CD4-positive, alpha-beta memory T cell (primary cell): ENCODE measurements around the gene GP1BB. TPM values are rescaled to one million over a fixed set of nuclear protein-coding genes. Genes with fewer than 3 reads are reported as not detected.

Experiments
- CTCF ChIA-PET: fragments of 350-600 bp; sonication (Branson Sonifier 250); formaldehyde crosslinking; loops from one replicate; lab custom pipeline; 2021; ENCODE audit warnings: inconsistent platforms; ENCODE audit not compliant: partially characterized antibody; lab: Charles Lee
- POLR2A ChIA-PET: fragments of 350-600 bp; sonication (Branson Sonifier 250); formaldehyde crosslinking; loops from one replicate; lab custom pipeline; 2021; ENCODE audit not compliant: partially characterized antibody; lab: Charles Lee
- DNase-seq, 5 donors: peaks; one replicate each; pipeline versions ENCODE4 v3.0.0 to v3.0.0-alpha.2; 2020 to 2022; ENCODE audit warnings: mixed read lengths in 1 of 5
- H3K27ac ChIP-seq: one replicate; pipeline ENCODE4 v1.7.0; 2013; ENCODE audit warnings: low read depth, low read length
- H3K27me3 ChIP-seq: 2 replicates; pipeline ENCODE4 v1.7.0; 2013; ENCODE audit warnings: mild to moderate bottlenecking, low read length, moderate library complexity; ENCODE audit not compliant: insufficient read depth
- H3K36me3 ChIP-seq: 2 replicates; pipeline ENCODE4 v1.7.0; 2013; ENCODE audit warnings: mild to moderate bottlenecking, low read length, moderate library complexity; ENCODE audit not compliant: insufficient read depth
- H3K4me1 ChIP-seq: 2 replicates; pipeline ENCODE4 v1.7.0; 2013; ENCODE audit warnings: mild to moderate bottlenecking, low read length, moderate library complexity; ENCODE audit not compliant: insufficient read depth
- H3K4me3 ChIP-seq, 2 donors: one replicate each; pipeline ENCODE4 v1.7.0; 2013; ENCODE audit warnings: low read length in 2 of 2, mild to moderate bottlenecking in 1 of 2
- H3K9me3 ChIP-seq, 2 donors: one replicate each; pipeline ENCODE4 v1.7.0; 2013; ENCODE audit warnings: low read length in 2 of 2, control low read depth in 1 of 2; ENCODE audit not compliant: control insufficient read depth in 1 of 2
- H3K27ac Mint-ChIP-seq, 7 donors: one replicate each; pipeline ENCODE4 v1.8.0; 2020 to 2021; ENCODE audit warnings: mixed read lengths in 7 of 7, mild to moderate bottlenecking in 6 of 7, inconsistent platforms in 3 of 7, moderate library complexity in 3 of 7
- H3K27me3 Mint-ChIP-seq, 2 donors: one replicate each; pipeline ENCODE4 v1.8.0; 2020 to 2021; ENCODE audit warnings: mixed read lengths in 2 of 2
- H3K36me3 Mint-ChIP-seq, 2 donors: one replicate each; pipeline ENCODE4 v1.8.0; 2020 to 2021; ENCODE audit warnings: mixed read lengths in 2 of 2, inconsistent platforms in 1 of 2, mild to moderate bottlenecking in 1 of 2
- H3K4me1 Mint-ChIP-seq, 4 donors: one replicate each; pipeline ENCODE4 v1.8.0; 2020 to 2021; ENCODE audit warnings: mixed read lengths in 4 of 4, mild to moderate bottlenecking in 1 of 4
- H3K4me3 Mint-ChIP-seq, 8 donors: one replicate each; pipeline ENCODE4 v1.8.0; 2020 to 2021; ENCODE audit warnings: mixed read lengths in 8 of 8, mild to moderate bottlenecking in 7 of 8, moderate library complexity in 6 of 8, inconsistent platforms in 3 of 8
- H3K9me3 Mint-ChIP-seq, 8 donors: one replicate each; pipeline ENCODE4 v1.8.0; 2020 to 2021; ENCODE audit warnings: mixed read lengths in 8 of 8, mild to moderate bottlenecking in 5 of 8, inconsistent platforms in 3 of 8, moderate library complexity in 1 of 8
- intact Hi-C: fragments of 100-400 bp; cut with micrococcal nuclease; formaldehyde crosslinking; loops from one replicate; pipeline ENCODE4 v1.15.1; 2023
- polyA plus RNA-seq, 2 donors: library from polyadenylated mRNA; unstranded; fragments of 300-500 nt; fragmentation: Illumina TruSeq; gene quantifications; one replicate each; pipeline ENCODE4 v1.2.3, GENCODE V29; 2021
- total RNA-seq, 2 experiments: library from RNA; stranded (reverse); gene quantifications; one replicate each; pipeline ENCODE4 v1.2.3, GENCODE V29; 2021

GP1BB gene
- total and polyA plus RNA-seq, 4 experiments from 2014 or later, result not detected

DNA sequence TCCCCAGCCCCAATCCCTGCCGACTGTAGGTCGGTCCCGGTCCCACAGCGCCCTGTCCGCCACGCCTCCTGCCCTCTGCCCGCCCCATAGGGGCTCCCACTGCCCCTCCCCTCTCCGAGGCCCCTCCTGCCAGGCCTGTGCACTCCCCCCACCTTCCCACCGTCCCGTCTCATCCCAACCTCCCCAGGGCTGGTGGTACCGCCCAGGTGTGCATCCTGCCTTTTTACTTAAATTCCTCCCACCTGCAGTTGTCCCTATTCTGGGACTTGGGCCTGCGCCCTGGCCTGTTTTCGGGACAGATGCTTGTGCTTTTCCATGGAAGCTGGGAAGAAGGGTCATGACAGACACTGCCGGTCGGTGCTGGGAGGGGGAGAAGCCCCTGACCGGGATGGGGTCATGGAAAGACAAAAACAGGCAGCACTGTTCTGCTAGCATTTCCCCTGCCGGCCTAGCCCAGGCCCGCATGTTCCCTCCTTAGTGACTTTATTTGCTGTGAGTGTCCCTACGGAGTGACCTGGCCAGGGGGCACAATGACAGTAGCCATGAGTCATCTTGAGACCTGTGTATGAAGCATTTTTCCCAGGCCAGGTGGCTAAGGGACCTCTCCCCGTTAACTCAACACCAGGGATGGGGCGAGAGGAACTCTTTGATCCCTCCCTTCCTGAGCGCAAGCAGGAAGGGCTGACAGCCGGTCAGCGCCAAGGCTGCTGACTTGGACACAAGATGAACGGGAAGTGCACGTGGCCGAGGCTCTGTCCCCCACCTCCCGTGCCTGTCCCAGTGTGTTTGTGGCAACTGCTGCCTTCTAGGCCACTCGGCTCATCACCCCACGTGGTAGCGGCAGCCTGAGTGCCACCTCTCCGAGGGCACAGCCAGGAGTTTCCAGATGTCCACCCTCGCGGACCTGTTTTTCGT is 44.3 kb downstream of the GP1BB start:
- intact Hi-C loops, result no loop called here
- POLR2A ChIA-PET, result no interaction called here
- H3K36me3 Mint-ChIP-seq, result no peaks in the 10 kb centered on the region
- peaks cover 3 to 14% (median 10%) of the 10 kb centered on the region in 4 donors for H3K4me1 Mint-ChIP-seq
- Histone ChIP-seq H3K9me3 (no peaks in the 10 kb centered on the region), H3K27ac (no peak overlapping the region), H3K4me3 (no peak overlapping the region), H3K27me3 (peaks cover 26% of the 10 kb centered on the region), H3K36me3 (no peaks in the 10 kb centered on the region), H3K4me1 (peaks cover 19% of the 10 kb centered on the region)
- H3K27me3 Mint-ChIP-seq, result peaks cover 41 to 55% of the 10 kb centered on the region in 2 donors
- CTCF ChIA-PET, result interaction anchor here (0.8 kb wide), 1 partner anchor 11 kb away, joined by 3 read pairs; no protein-coding TSS in a partner anchor
- peak overlapping the region in 1 of 7 donors; percentile 35 for H3K27ac Mint-ChIP-seq
- no peak for DNase-seq
- H3K9me3 Mint-ChIP-seq, result no peaks in the 10 kb centered on the region
- H3K4me3 Mint-ChIP-seq, result peak overlapping the region in 5 of 8 donors; percentile 17 to 55 (median 47)

DNA sequence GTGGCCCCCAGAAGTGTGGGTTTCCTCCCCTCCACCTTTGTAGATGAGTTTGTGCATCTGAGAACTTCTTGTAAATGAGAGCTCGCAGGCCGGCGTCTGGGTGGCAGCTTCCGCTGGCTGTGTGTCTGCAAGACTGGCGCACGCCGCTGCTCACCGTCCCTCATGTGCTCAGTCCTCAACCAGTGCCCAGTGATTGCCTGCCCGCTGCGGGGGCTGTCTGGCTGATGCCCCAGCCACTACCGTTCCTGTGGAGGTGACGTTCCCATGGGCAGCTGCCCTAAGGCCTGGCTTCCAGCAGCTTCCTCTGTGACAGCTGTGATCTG is 46.0 kb downstream of the GP1BB start:
- H3K27ac Mint-ChIP-seq, result no peak overlapping the region
- H3K27me3 Mint-ChIP-seq, result peaks cover 52 to 57% of the 10 kb centered on the region in 2 donors
- Histone ChIP-seq H3K4me3 (no peak overlapping the region), H3K9me3 (no peaks in the 10 kb centered on the region), H3K36me3 (no peaks in the 10 kb centered on the region), H3K4me1 (peaks cover 30% of the 10 kb centered on the region), H3K27ac (no peak overlapping the region), H3K27me3 (peaks cover 26% of the 10 kb centered on the region)
- no peak for DNase-seq
- H3K4me1 Mint-ChIP-seq, result peaks cover 3 to 14% (median 10%) of the 10 kb centered on the region in 4 donors
- ChIA-PET POLR2A (no interaction called here), CTCF (no interaction called here)
- H3K36me3 Mint-ChIP-seq, result no peaks in the 10 kb centered on the region
- peak overlapping the region in 2 of 8 donors; percentile 20 to 31 for H3K4me3 Mint-ChIP-seq
- intact Hi-C loops, result no loop called here
- H3K9me3 Mint-ChIP-seq, result no peaks in the 10 kb centered on the region

DNA sequence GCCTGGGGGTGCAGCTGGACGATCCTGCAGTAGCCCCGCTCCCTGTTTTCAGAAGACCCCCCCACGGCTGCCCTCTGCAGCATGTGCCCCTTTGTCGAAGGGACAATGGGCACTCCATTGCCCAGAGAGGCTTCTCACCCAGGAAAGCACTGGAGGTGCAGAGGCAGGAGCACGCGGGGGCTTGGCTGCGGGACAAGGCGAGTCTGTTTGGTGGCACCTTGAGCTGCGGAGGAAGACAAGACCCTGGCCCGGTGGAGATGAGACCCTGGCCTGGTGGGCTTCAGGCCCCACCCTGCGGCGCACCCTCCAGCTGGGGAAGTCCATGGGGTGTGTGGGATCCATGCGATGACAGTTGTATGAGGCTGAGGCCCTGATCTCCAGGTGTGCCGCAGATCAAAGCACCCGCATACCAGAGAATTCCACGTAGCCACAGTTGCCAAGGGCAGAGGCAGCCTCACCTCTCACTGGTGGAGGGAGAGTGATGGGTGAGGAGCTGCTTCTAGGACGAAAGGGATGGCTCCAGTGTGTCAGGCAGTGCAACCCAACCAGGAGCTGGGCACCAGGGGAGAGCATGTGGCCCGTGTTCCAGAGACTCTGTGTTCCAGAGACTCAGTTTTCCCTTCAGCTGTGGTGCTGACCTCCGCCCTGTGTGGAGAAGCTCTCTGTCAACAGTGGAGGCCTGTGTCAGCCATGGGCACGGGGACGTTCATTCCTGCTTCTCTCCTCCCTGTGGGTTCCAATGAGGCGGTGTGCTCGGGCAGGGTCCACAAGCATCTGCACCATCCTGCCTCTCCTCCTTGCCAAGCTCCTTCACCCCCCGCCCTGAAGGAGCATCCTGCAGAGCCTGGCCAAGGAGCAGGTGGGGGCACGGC is 47.2 kb downstream of the GP1BB start:
- ChIA-PET POLR2A (no interaction called here), CTCF (no interaction called here)
- no peak for DNase-seq
- H3K4me3 ChIP-seq, result no peak overlapping the region
- no peaks in the 10 kb centered on the region for H3K36me3 Mint-ChIP-seq
- peaks cover 14% of the 10 kb centered on the region for H3K27me3 ChIP-seq
- H3K4me1 ChIP-seq, result peaks cover 30% of the 10 kb centered on the region
- no peaks in the 10 kb centered on the region for H3K9me3 Mint-ChIP-seq
- no peaks in the 10 kb centered on the region for H3K9me3 ChIP-seq
- H3K36me3 ChIP-seq, result no peaks in the 10 kb centered on the region
- peaks cover 52% of the 10 kb centered on the region in 2 donors for H3K27me3 Mint-ChIP-seq
- peaks cover 0 to 8% (median 5%) of the 10 kb centered on the region in 4 donors for H3K4me1 Mint-ChIP-seq
- no peak overlapping the region for H3K4me3 Mint-ChIP-seq
- no peak overlapping the region for H3K27ac ChIP-seq
- H3K27ac Mint-ChIP-seq, result no peak overlapping the region
- intact Hi-C loops, result no loop called here

DNA sequence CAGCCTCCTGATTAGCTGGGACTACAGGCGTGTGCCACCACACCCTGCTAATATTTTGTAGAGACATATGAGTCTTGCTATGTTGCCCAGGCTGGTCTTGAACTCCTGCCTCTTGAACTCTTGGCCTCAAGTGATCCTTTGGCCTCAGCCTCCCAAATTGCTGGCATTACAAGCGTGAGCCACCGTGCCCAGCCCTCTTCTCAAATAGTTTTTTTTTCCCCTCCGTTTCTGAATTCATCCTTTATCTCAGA is 49.0 kb downstream of the GP1BB start:
- no peaks in the 10 kb centered on the region for H3K9me3 ChIP-seq
- intact Hi-C loops, result no loop called here
- H3K4me3 ChIP-seq, result no peak overlapping the region
- H3K27me3 ChIP-seq, result peaks cover 13% of the 10 kb centered on the region
- ChIA-PET CTCF (interaction anchor here (0.9 kb wide), 1 partner anchor 10 kb away, joined by 3 read pairs; no protein-coding TSS in a partner anchor), POLR2A (no interaction called here)
- no peaks in the 10 kb centered on the region for H3K36me3 ChIP-seq
- Mint-ChIP-seq H3K4me3 (no peak overlapping the region), H3K27me3 (peaks cover 50 to 55% of the 10 kb centered on the region in 2 donors), H3K36me3 (no peaks in the 10 kb centered on the region), H3K27ac (no peak overlapping the region), H3K4me1 (peaks cover 2 to 10% (median 7%) of the 10 kb centered on the region in 4 donors), H3K9me3 (no peaks in the 10 kb centered on the region)
- DNase-seq, result no peak
- peaks cover 29% of the 10 kb centered on the region for H3K4me1 ChIP-seq
- no peak overlapping the region for H3K27ac ChIP-seq

- Mint-ChIP-seq H3K27ac (no peak overlapping the region), H3K4me1 (peaks cover 2 to 8% (median 5%) of the 10 kb centered on the region in 4 donors), H3K27me3 (peaks cover 45 to 50% of the 10 kb centered on the region in 2 donors), H3K9me3 (no peaks in the 10 kb centered on the region), H3K4me3 (no peak overlapping the region), H3K36me3 (no peaks in the 10 kb centered on the region)
- Histone ChIP-seq H3K9me3 (no peaks in the 10 kb centered on the region), H3K27me3 (peaks cover 8% of the 10 kb centered on the region), H3K27ac (no peak overlapping the region), H3K4me1 (peaks cover 24% of the 10 kb centered on the region), H3K4me3 (no peak overlapping the region), H3K36me3 (no peaks in the 10 kb centered on the region)
- CTCF ChIA-PET, result interaction anchor here (0.9 kb wide), 1 partner anchor 10 kb away, joined by 3 read pairs; no protein-coding TSS in a partner anchor
- no peak for DNase-seq
- intact Hi-C loops, result no loop called here
- POLR2A ChIA-PET, result no interaction called here
Measured at GRCh38 chr22:19772673-19773469, 49.5 kb downstream of the GP1BB start.

DNA sequence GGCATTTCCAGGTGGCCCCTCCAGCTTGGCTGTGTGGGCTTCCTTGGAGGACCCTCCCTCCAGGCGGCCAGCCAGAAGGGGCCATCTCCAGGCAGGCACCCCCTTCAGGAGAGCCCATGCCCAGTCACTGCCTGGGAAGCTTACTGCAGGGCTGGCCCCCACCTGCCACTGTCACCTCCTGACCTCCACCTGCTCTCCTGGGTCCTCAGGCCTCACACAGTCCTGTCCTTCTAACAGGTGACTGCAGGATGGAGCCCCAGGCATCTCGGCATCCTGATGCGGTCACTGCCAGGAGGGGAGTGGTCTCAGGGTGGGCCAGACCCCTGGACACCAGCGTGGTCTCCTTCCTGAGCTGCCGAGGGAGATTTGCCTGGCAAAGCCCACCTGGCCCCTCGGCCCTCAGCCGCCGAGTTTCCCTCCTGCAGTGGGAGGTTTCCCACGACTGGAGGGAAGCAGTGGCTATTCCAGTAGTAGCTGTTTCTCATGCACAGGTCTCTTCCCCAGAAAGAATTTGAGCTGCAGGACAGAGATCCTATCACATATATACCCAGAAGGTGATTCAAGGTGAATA is 50.2 kb downstream of the GP1BB start:
- H3K27me3 ChIP-seq, result peaks cover under 1% of the 10 kb centered on the region
- Mint-ChIP-seq H3K27me3 (peaks cover 44 to 47% of the 10 kb centered on the region in 2 donors), H3K9me3 (no peaks in the 10 kb centered on the region), H3K27ac (no peak overlapping the region), H3K4me3 (no peak overlapping the region), H3K36me3 (no peaks in the 10 kb centered on the region), H3K4me1 (peaks cover 2 to 8% (median 5%) of the 10 kb centered on the region in 4 donors)
- no peaks in the 10 kb centered on the region for H3K9me3 ChIP-seq
- POLR2A ChIA-PET, result no interaction called here
- peaks cover 20% of the 10 kb centered on the region for H3K4me1 ChIP-seq
- no peak overlapping the region for H3K4me3 ChIP-seq
- no peak for DNase-seq
- H3K27ac ChIP-seq, result no peak overlapping the region
- H3K36me3 ChIP-seq, result no peaks in the 10 kb centered on the region
- CTCF ChIA-PET, result no interaction called here
- intact Hi-C loops, result no loop called here
